Measurements from ENCODE around the gene KPNA5. TPM values are rescaled to one million over a fixed set of nuclear protein-coding genes. Genes with fewer than 3 reads are reported as not detected.

The KPNA5 gene
- total and polyA plus RNA-seq, 2 of the 8 experiments (the other 6 are each of a cell fraction or from before 2014, with no cell fraction given): 2.0 to 9.7 TPM

DNA sequence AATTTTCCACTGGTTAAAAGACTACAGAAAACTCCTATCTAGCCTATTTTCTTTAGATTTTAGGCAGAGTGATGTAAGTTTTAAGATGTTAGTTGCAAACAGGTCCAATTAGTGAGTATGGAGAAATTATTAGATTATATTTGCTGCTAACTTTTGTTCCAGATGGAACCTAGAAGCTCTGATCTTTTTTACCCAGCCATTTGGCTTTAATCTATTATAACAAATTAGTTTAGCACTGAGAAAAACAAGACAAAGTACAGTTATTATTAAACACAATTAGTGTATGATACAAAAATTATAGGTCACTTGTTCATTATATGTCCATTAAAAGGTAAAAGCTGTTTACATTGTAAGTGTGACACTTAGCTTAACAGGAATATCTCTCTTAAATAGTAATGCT lies 82.0 kb downstream of the KPNA5 start:
- Histone ChIP-seq H2BK5ac (ENCODE audit: low read depth, low read length) (no peak overlapping the region), H3K4ac (replicated peaks; ENCODE audit: insufficient read length, low read depth, low read length) (no peak overlapping the region), H2BK12ac (ENCODE audit: low read depth, low read length) (no peak overlapping the region), H2AK5ac (ENCODE audit: low read depth, low read length) (no peak overlapping the region), H3K9me3 (ENCODE audit: insufficient read depth in 2 of 2, low read depth in 1 of 2, low read length in 1 of 2) (no peaks in the 10 kb centered on the region), H4K8ac (ENCODE audit: extremely low read depth, insufficient read depth, low read length) (no peak overlapping the region), H2AFZ (ENCODE audit: low read length) (no peak overlapping the region), H3K56ac (replicated peaks; ENCODE audit: insufficient read length, low read depth, low read length) (no peak overlapping the region), H3K4me2 (ENCODE audit: insufficient read depth in 1 of 2, low read depth in 2 of 2, low read length in 2 of 2) (no peak overlapping the region), H3K79me2 (ENCODE audit: control insufficient read depth in 1 of 2, insufficient read depth in 2 of 2, low read length in 2 of 2) (no peaks in the 10 kb centered on the region), H3K18ac (ENCODE audit: extremely low read depth, low read length) (no peak overlapping the region), H3K79me1 (ENCODE audit: low read depth, low read length) (no peaks in the 10 kb centered on the region), H2BK20ac (ENCODE audit: low read length) (no peak overlapping the region), H3K4me1 (replicated peaks in 1 of 4; ENCODE audit: control insufficient read depth in 3 of 4, insufficient read depth in 4 of 4, low read length in 3 of 4) (peaks cover 0 to 2% (median 0%) of the 10 kb centered on the region in 4 experiments; a peak in 3 of 7 replicates), H2BK15ac (ENCODE audit: low read length) (no peak overlapping the region), H4K5ac (ENCODE audit: insufficient read length, low read depth, low read length) (no peak overlapping the region), H3K14ac (ENCODE audit: insufficient read length) (no peak overlapping the region), H3K9ac (replicated peaks in 1 of 4; ENCODE audit: extremely low read depth in 1 of 4, low read depth in 3 of 4, low read length in 3 of 4) (no peak overlapping the region), H3K4me3 (ENCODE audit: extremely low read depth in 1 of 4, insufficient read depth in 2 of 4, low read depth in 3 of 4, low read length in 4 of 4) (no peak overlapping the region), H3K27me3 (replicated peaks in 1 of 4; ENCODE audit: control insufficient read depth in 3 of 4, extremely low read depth in 1 of 4, insufficient read depth in 3 of 4, low read length in 3 of 4) (peaks cover 8 to 31% (median 24%) of the 10 kb centered on the region in 4 experiments), H3K36me3 (ENCODE audit: control insufficient read depth in 2 of 4, insufficient read depth in 4 of 4, low read length in 3 of 4) (no peaks in the 10 kb centered on the region), H3K23ac (ENCODE audit: insufficient read length) (no peak overlapping the region), H3K23me2 (ENCODE audit: low read depth, low read length) (peaks cover 12% of the 10 kb centered on the region; the same call in 1 of the 2 replicates), H4K91ac (replicated peaks; ENCODE audit: insufficient read length, low read length) (no peak overlapping the region), H4K20me1 (replicated peaks in 1 of 2; ENCODE audit: control insufficient read depth in 1 of 2, insufficient read depth in 2 of 2, low read length in 2 of 2) (no peaks in the 10 kb centered on the region), H2BK120ac (replicated peaks; ENCODE audit: low read depth, low read length) (no peak overlapping the region), H3K27ac (ENCODE audit: low read depth, low read length) (no peak overlapping the region)
- ChIA-PET POLR2A (ENCODE audit: partially characterized antibody) (interaction anchor here (1.0 kb wide), 1 partner anchor 506 kb away, joined by 3 read pairs; no protein-coding TSS in a partner anchor), CTCF (ENCODE audit: partially characterized antibody) (no interaction called here)
- DNase-seq (ENCODE audit: low read depth in 1 of 2, low spot score in 2 of 2) (no peak), FAIRE-seq (no peak)
- TF ChIP-seq POU5F1 (IDR thresholded peaks at IDR 0.05; ENCODE audit: low read depth, low read length) (no peak), FOSL1 (IDR thresholded peaks at IDR 0.05; ENCODE audit: insufficient read depth, low read depth, low read length) (no peak), TEAD4 (IDR thresholded peaks at IDR 0.05; ENCODE audit: low read depth, low read length) (no peak), BACH1 (IDR thresholded peaks at IDR 0.05; ENCODE audit: low read length) (no peak), SP2 (IDR thresholded peaks at IDR 0.05; ENCODE audit: low read length) (no peak), RNF2 (IDR thresholded peaks at IDR 0.05; ENCODE audit: borderline replicate concordance, low read depth, low read length, missing control alignments, poor library complexity, severe bottlenecking) (no peak), MAFK (IDR thresholded peaks at IDR 0.05; ENCODE audit: low read depth, low read length) (no peak), SRF (IDR thresholded peaks at IDR 0.05; ENCODE audit: low read depth, low read length) (no peak), RXRA (IDR thresholded peaks at IDR 0.05; ENCODE audit: insufficient read depth, low read depth, low read length) (no peak), NRF1 (IDR thresholded peaks at IDR 0.05; ENCODE audit: low read depth, low read length) (no peak), SIX5 (IDR thresholded peaks at IDR 0.05; ENCODE audit: low read depth, low read length) (no peak), SUZ12 (IDR thresholded peaks at IDR 0.05; ENCODE audit: low read length) (no peak), BCL11A (IDR thresholded peaks at IDR 0.05; ENCODE audit: low read depth in 2 of 2, low read length in 2 of 2) (no peak)
- TF ChIP-seq, protein P1, sequence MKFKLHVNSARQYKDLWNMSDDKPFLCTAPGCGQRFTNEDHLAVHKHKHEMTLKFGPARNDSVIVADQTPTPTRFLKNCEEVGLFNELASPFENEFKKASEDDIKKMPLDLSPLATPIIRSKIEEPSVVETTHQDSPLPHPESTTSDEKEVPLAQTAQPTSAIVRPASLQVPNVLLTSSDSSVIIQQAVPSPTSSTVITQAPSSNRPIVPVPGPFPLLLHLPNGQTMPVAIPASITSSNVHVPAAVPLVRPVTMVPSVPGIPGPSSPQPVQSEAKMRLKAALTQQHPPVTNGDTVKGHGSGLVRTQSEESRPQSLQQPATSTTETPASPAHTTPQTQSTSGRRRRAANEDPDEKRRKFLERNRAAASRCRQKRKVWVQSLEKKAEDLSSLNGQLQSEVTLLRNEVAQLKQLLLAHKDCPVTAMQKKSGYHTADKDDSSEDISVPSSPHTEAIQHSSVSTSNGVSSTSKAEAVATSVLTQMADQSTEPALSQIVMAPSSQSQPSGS (IDR thresholded peaks at IDR 0.05; ENCODE audit: low read length): no peak
